Uterus (tissue), 4 donors: ENCODE results near the gene MFN1. TPM values are rescaled to one million over a fixed set of nuclear protein-coding genes. Genes with fewer than 3 reads are reported as not detected.

Experiments
- DNase-seq, 2 donors: peaks; one replicate each; pipeline ENCODE4 v3.0.0-alpha.2; 2019 to 2020
- H3K27ac ChIP-seq, 2 donors: fragments of 200-600 bp; sonication (generic); 1 replicate in 1 of 2; 2 replicates in 1 of 2; pipeline ENCODE4 v1.5.1; 2016 to 2018
- H3K27me3 ChIP-seq, 2 donors: fragments of 200-600 bp; sonication (generic); one replicate each; pipeline ENCODE4 v1.5.1; 2018 to 2019; ENCODE audit warnings: control low read depth in 1 of 2
- H3K36me3 ChIP-seq, 2 donors: fragments of 200-600 bp; sonication (generic); one replicate each; pipeline ENCODE4 v1.5.1; 2019; ENCODE audit warnings: control low read depth in 1 of 2
- H3K4me1 ChIP-seq, 2 donors: fragments of 200-600 bp; sonication (generic); one replicate each; pipeline ENCODE4 v1.5.1; 2018 to 2019; ENCODE audit warnings: control low read depth in 1 of 2
- H3K4me3 ChIP-seq, 2 donors: fragments of 200-600 bp; sonication (generic); 1 replicate in 1 of 2; 2 replicates in 1 of 2; pipeline ENCODE4 v1.5.1; 2018 to 2019; ENCODE audit warnings: mild to moderate bottlenecking in 1 of 2
- H3K9me3 ChIP-seq, 2 donors: fragments of 200-600 bp; sonication (generic); one replicate each; pipeline ENCODE4 v1.5.1; 2019; ENCODE audit warnings: control low read depth in 1 of 2
- POLR2A ChIP-seq, 2 donors: fragments of 450-650 bp; IDR thresholded peaks; one replicate each; pipeline ENCODE4 v1.6.1; 2016; ENCODE audit warnings: antibody characterized with exemption in 2 of 2, mild to moderate bottlenecking in 1 of 2, moderate library complexity in 1 of 2
- intact Hi-C: fragments of 100-400 bp; cut with DNase I; formaldehyde crosslinking; loops from one replicate; pipeline ENCODE4 v1.15.1; 2023; ENCODE audit warnings: low total_unique reads
- total RNA-seq, 4 donors: library from RNA; depleted of rRNA in 3 of 4; stranded (reverse); fragments of >200 nt in 3 of 4; gene quantifications; one replicate each; pipeline versions ENCODE4 v1.1.0 to v1.2.4, GENCODE V29; 2014 to 2023
- TF ChIP-seq, protein P1 (sequence below), 4 experiments: fragments of 200-600 bp in 2 of 4; fragments of 450-650 bp in 2 of 4; sonication (generic) in 2 of 4; IDR thresholded peaks; one replicate each; pipeline ENCODE4 v1.5.1; 2016 to 2019; ENCODE audit warnings: antibody characterized with exemption in 4 of 4, mild to moderate bottlenecking in 2 of 4, moderate library complexity in 1 of 4
- donor health status: DM: yes; HTN: yes; CAD: no.

The MFN1 gene
- 10 to 100 TPM in 3 of 4 donors, 1 to 10 TPM in 1; 10.0 to 88.6 (median 63.3) TPM for total RNA-seq

DNA sequence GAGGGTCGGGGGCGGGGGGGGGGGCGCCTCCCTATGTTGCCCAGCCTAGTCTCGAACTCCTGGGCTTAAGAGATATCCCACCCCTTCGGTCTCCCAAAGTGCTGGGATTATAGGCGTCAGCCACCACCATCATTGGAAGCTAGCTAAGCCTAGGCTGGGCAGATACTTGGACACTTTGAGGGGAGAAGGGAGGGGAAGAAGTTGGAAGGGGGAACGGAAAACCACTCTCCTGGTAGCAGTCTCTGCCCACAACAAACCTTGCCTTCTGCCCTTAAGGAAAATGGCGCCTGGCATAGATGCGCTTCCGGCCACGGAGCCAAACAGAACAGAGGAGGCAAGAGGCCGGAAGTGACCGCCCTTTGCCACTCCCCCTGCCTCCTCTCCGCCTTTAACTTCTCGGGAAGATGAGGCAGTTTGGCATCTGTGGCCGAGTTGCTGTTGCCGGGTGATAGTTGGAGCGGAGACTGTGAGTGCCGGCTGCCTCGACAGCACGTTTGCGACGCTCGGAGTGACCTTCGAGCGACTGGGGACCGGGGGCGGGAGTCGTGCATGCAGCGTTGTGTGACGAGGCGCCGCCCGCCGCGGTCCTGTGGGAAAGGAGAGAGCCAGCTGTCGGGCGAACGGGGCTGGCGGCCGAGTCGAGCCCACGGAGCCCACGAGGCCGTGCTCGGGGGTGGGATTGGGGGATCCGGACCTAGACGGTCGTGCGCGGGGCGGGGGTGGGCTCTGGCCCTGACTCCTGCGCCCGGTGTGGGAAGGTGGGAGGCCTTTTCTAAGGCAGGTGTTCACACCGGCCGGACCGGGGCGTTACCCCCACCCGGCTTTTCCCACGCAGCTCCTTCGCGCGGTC lies at the start of gene MFN1:
TSS of gene MFN1 (plus strand) at position 365 of the 850 bp plus-strand sequence. CDS start 1,143 bp downstream, outside the sequence.
- no peaks in the 10 kb centered on the region for H3K36me3 ChIP-seq
- no peaks in the 10 kb centered on the region for H3K27me3 ChIP-seq
- H3K9me3 ChIP-seq, result no peaks in the 10 kb centered on the region
- TF ChIP-seq, protein P1, sequence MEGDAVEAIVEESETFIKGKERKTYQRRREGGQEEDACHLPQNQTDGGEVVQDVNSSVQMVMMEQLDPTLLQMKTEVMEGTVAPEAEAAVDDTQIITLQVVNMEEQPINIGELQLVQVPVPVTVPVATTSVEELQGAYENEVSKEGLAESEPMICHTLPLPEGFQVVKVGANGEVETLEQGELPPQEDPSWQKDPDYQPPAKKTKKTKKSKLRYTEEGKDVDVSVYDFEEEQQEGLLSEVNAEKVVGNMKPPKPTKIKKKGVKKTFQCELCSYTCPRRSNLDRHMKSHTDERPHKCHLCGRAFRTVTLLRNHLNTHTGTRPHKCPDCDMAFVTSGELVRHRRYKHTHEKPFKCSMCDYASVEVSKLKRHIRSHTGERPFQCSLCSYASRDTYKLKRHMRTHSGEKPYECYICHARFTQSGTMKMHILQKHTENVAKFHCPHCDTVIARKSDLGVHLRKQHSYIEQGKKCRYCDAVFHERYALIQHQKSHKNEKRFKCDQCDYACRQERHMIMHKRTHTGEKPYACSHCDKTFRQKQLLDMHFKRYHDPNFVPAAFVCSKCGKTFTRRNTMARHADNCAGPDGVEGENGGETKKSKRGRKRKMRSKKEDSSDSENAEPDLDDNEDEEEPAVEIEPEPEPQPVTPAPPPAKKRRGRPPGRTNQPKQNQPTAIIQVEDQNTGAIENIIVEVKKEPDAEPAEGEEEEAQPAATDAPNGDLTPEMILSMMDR (IDR thresholded peaks at IDR 0.05), result peak in 1 of 4 experiments; percentile 21
- peak; percentile 67 to 82 for TF ChIP-seq POLR2A (IDR thresholded peaks at IDR 0.05)
- H3K4me1 ChIP-seq, result peaks cover 0 to 6% of the 10 kb centered on the region in 2 donors
- peak within 1 kb of the TSS; percentile 80 to 88 for H3K27ac ChIP-seq
- intact Hi-C loops, result no loop called here
- peak within 1 kb of the TSS; percentile 75 to 94 for H3K4me3 ChIP-seq
- DNase-seq, result peak; percentile 95 to 96

DNA sequence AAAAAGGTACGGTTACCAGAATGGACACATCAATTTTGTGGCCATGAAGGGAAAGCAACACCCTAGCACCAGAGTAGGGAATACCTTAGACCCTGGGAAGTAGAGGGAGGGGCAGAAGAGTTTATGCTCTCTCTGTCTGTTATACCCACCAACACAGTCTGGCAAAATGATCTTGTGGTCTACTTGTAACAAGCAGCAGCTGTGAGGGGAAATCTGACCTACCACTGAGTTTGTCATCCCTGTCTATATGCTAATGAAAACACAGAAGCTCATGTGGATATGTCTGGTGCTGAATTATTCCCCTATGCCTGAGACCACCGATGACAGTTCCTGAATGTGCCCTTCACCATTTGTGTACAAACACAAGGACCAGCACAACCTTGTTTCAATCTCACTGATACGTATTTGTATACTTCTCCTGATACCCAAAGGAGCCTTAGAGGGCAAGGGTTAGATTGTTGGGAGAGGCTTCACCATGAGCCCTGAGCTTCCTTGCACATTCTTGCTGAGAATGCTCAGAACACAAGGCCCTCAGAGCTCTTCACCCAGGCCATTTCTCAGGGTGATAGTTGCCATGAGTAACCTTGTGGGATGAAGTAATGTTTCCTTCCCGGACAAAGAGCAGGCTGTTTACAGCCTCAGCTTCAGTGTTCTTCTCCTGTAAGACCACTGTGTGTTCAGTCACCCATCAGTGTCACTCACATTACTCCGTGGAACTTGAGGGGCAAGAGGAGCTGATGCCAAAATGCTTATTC lies 49.4 kb upstream of the MFN1 start:
- intact Hi-C loops, result no loop called here
- no peak overlapping the region for H3K27ac ChIP-seq
- H3K36me3 ChIP-seq, result no peaks in the 10 kb centered on the region
- H3K27me3 ChIP-seq, result no peaks in the 10 kb centered on the region
- H3K9me3 ChIP-seq, result no peaks in the 10 kb centered on the region
- H3K4me1 ChIP-seq, result no peaks in the 10 kb centered on the region
- DNase-seq, result no peak
- no peak for TF ChIP-seq POLR2A (IDR thresholded peaks at IDR 0.05)
- TF ChIP-seq, protein P1 (IDR thresholded peaks at IDR 0.05), result no peak
- no peak overlapping the region for H3K4me3 ChIP-seq

DNA sequence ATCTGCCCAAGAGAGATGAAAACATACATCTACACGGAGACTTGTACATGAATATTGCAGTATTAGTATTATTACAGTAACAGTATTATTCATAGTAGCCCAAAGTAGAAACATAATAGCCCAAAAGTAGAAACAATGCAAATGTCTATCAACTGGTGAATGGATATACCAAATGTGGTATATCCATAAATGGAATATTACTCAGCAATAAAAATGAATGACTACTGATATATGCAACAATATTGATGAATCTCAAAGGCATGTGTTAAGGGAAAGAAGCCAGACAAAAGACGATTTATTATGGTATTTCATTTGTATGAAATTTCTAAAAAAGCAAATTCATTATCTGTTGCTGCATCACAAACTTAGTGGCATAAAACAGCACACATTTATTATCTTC lies 48.2 kb upstream of the MFN1 start:
- Histone ChIP-seq H3K27me3 (no peaks in the 10 kb centered on the region), H3K27ac (no peak overlapping the region), H3K9me3 (no peaks in the 10 kb centered on the region), H3K36me3 (no peaks in the 10 kb centered on the region), H3K4me1 (no peaks in the 10 kb centered on the region), H3K4me3 (no peak overlapping the region)
- intact Hi-C loops, result no loop called here
- DNase-seq, result no peak
- TF ChIP-seq POLR2A (IDR thresholded peaks at IDR 0.05), result no peak
- TF ChIP-seq, protein P1 (IDR thresholded peaks at IDR 0.05), result no peak

DNA sequence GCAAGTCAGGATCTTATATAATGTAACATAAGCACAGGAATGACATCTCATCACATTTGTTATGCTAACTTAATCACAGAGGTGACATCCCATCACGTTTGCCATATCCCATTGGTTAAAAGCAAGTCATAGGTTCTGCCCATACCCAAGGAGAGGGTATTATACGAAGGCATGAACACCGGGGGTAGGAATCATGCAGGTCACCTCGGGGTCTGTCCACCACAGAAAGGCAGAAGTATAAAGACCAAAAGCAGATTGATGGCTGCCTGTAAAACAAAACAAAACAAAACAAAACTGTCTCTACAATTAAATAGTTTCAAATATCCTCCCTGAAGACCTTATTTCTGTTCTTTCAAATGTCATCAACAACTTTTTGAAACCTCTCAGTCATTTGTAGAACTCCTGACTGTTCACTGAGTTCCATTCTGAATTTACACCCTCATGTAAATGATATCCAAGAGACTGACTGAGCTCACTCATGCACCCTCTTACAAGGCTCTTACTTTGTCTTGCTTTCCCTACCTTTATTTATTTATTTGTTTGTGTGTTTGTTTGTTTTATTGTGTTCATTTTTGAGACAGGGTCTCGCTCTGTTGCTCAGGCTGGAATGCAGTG lies 47.4 kb upstream of the MFN1 start:
- no peaks in the 10 kb centered on the region for H3K27me3 ChIP-seq
- TF ChIP-seq POLR2A (IDR thresholded peaks at IDR 0.05), result no peak
- TF ChIP-seq, protein P1 (IDR thresholded peaks at IDR 0.05), result no peak
- no peak overlapping the region for H3K4me3 ChIP-seq
- H3K27ac ChIP-seq, result no peak overlapping the region
- no peaks in the 10 kb centered on the region for H3K4me1 ChIP-seq
- intact Hi-C loops, result no loop called here
- H3K9me3 ChIP-seq, result no peaks in the 10 kb centered on the region
- no peaks in the 10 kb centered on the region for H3K36me3 ChIP-seq
- DNase-seq, result no peak
